OCI-LY1 (cell line): ENCODE data around the gene NMRK2.
"Not testable (repeated sequence)": the region's sequence is repeated elsewhere in the genome, so short reads cannot be mapped to it uniquely, and the experiment has no call there.

Experiments
- H2AFZ ChIP-seq: fragments of 200-600 bp; sonication (generic), shearing (Covaris generic); 2 replicates; pipeline ENCODE4 v1.6.0; 2014; ENCODE audit warnings: antibody characterized with exemption, mild to moderate bottlenecking, low read length
- H3F3A ChIP-seq: fragments of 200-600 bp; sonication (generic), shearing (Covaris generic); 2 replicates; pipeline ENCODE4 v1.6.0; 2014; ENCODE audit warnings: mild to moderate bottlenecking, antibody characterized with exemption, low read length, moderate library complexity; ENCODE audit not compliant: insufficient read depth
- H3K27ac ChIP-seq: fragments of 200-600 bp; sonication (generic); 2 replicates; pipeline ENCODE4 v1.5.1; 2014; ENCODE audit warnings: low read length, mixed run types, mild to moderate bottlenecking, low read depth; ENCODE audit not compliant: poor library complexity, severe bottlenecking
- H3K27me3 ChIP-seq: fragments of 200-600 bp; sonication (generic); 2 replicates; pipeline ENCODE4 v1.6.0; 2014; ENCODE audit warnings: antibody characterized with exemption, mild to moderate bottlenecking, low read length, moderate library complexity; ENCODE audit not compliant: insufficient read depth
- H3K36me3 ChIP-seq: fragments of 200-600 bp; sonication (generic); 2 replicates; pipeline ENCODE4 v1.6.1; 2014; ENCODE audit warnings: mild to moderate bottlenecking, antibody characterized with exemption, low read length, moderate library complexity, mixed read lengths; ENCODE audit not compliant: insufficient read depth
- H3K4me1 ChIP-seq: fragments of 200-600 bp; sonication (generic); 2 replicates; pipeline ENCODE4 v1.5.1; 2014; ENCODE audit warnings: mild to moderate bottlenecking, low read length, moderate library complexity; ENCODE audit not compliant: insufficient read depth, severe bottlenecking
- H3K4me2 ChIP-seq: fragments of 200-600 bp; sonication (generic), shearing (Covaris generic); 2 replicates; pipeline ENCODE4 v1.6.1; 2014; ENCODE audit warnings: low read length
- H3K4me3 ChIP-seq: fragments of 200-600 bp; sonication (generic); 2 replicates; pipeline ENCODE4 v1.5.1; 2014; ENCODE audit warnings: low read length, low read depth, mild to moderate bottlenecking, mixed read lengths; ENCODE audit not compliant: poor library complexity, severe bottlenecking
- H3K79me2 ChIP-seq: fragments of 200-600 bp; shearing (Covaris generic); 2 replicates; pipeline ENCODE4 v1.6.1; 2016; ENCODE audit warnings: mixed run types, low read length, mixed read lengths; ENCODE audit not compliant: insufficient read depth
- H3K9ac ChIP-seq: fragments of 200-600 bp; sonication (generic), shearing (Covaris generic); 2 replicates; pipeline ENCODE4 v1.6.1; 2014; ENCODE audit warnings: mild to moderate bottlenecking, low read length, mixed read lengths
- H3K9me2 ChIP-seq: fragments of 200-600 bp; sonication (generic), shearing (Covaris generic); 2 replicates; pipeline ENCODE4 v1.6.1; 2014; ENCODE audit warnings: low read depth, mild to moderate bottlenecking, low read length, mixed read lengths
- H3K9me3 ChIP-seq: fragments of 200-600 bp; shearing (Covaris generic); 2 replicates; pipeline ENCODE4 v1.6.1; 2014; ENCODE audit warnings: low read length, mixed read lengths
- H4K20me1 ChIP-seq: fragments of 200-600 bp; sonication (generic), shearing (Covaris generic); 2 replicates; pipeline ENCODE4 v1.6.0; 2016; ENCODE audit warnings: mild to moderate bottlenecking, low read length; ENCODE audit not compliant: insufficient read depth
- CTCF ChIP-seq: fragments of 200-600 bp; sonication (generic), shearing (Covaris generic); IDR thresholded peaks from 2 replicates; pipeline ENCODE4 v1.5.1; 2017; ENCODE audit warnings: mild to moderate bottlenecking, antibody characterized with exemption, low read length, moderate library complexity, mixed read lengths
- EZH2 ChIP-seq: fragments of 200-600 bp; sonication (generic), shearing (Covaris generic); IDR thresholded peaks from 2 replicates; pipeline ENCODE4 v1.8.0; 2017; ENCODE audit warnings: borderline replicate concordance, mixed run types, mild to moderate bottlenecking, antibody characterized with exemption, low read length, moderate library complexity, mixed read lengths

The NMRK2 gene

GRCh38 chr19:3944018-3944721, 11.3 kb downstream of the NMRK2 start:
- no peaks in the 10 kb centered on the region for H3K9me2 ChIP-seq
- H3K4me1 ChIP-seq = no peaks in the 10 kb centered on the region
- H3K27ac ChIP-seq = no peak overlapping the region
- peaks cover 5% of the 10 kb centered on the region; the same call in 1 of the 2 replicates for H3K27me3 ChIP-seq
- no peaks in the 10 kb centered on the region for H3K9me3 ChIP-seq
- H3K36me3 ChIP-seq = no peaks in the 10 kb centered on the region
- no peaks in the 10 kb centered on the region for H4K20me1 ChIP-seq
- H3F3A ChIP-seq = no peaks in the 10 kb centered on the region
- H3K4me3 ChIP-seq = no peak overlapping the region
- no peaks in the 10 kb centered on the region for H3K79me2 ChIP-seq
- TF ChIP-seq EZH2 = no peak
- TF ChIP-seq CTCF = no peak
- H3K4me2 ChIP-seq = no peak overlapping the region
- no peak overlapping the region for H3K9ac ChIP-seq
- no peak overlapping the region for H2AFZ ChIP-seq

GRCh38 chr19:3945838-3946237, 13.0 kb downstream of the NMRK2 start:
- Histone ChIP-seq H3K79me2 (no peaks in the 10 kb centered on the region), H4K20me1 (no peaks in the 10 kb centered on the region), H3K4me3 (no peak overlapping the region), H3K27ac (no peak overlapping the region), H3F3A (no peaks in the 10 kb centered on the region), H3K9ac (no peak overlapping the region), H3K4me2 (no peak overlapping the region), H3K36me3 (no peaks in the 10 kb centered on the region), H3K27me3 (peaks cover 5% of the 10 kb centered on the region; the same call in 1 of the 2 replicates), H2AFZ (no peak overlapping the region), H3K9me3 (no peaks in the 10 kb centered on the region), H3K4me1 (no peaks in the 10 kb centered on the region), H3K9me2 (no peaks in the 10 kb centered on the region)
- TF ChIP-seq EZH2 = no peak
- TF ChIP-seq CTCF = no peak

GRCh38 chr19:3947316-3947933, 14.6 kb downstream of the NMRK2 start:
- not testable (repeated sequence) for H3K4me3 ChIP-seq, H4K20me1 ChIP-seq, H3K9me2 ChIP-seq, H3K4me2 ChIP-seq, H3K9me3 ChIP-seq, H2AFZ ChIP-seq, H3K9ac ChIP-seq, H3K36me3 ChIP-seq, H3F3A ChIP-seq, H3K4me1 ChIP-seq, H3K79me2 ChIP-seq, H3K27me3 ChIP-seq, H3K27ac ChIP-seq

GRCh38 chr19:3949294-3949693, 16.4 kb downstream of the NMRK2 start:
- Histone ChIP-seq H3K4me3 (no peak overlapping the region), H3K9me2 (no peaks in the 10 kb centered on the region), H3K27me3 (peaks cover 5% of the 10 kb centered on the region; the same call in 1 of the 2 replicates), H4K20me1 (no peaks in the 10 kb centered on the region), H3K36me3 (no peaks in the 10 kb centered on the region), H3K4me1 (no peaks in the 10 kb centered on the region), H3K27ac (no peak overlapping the region), H3F3A (no peaks in the 10 kb centered on the region), H2AFZ (no peak overlapping the region), H3K9me3 (no peaks in the 10 kb centered on the region), H3K79me2 (no peaks in the 10 kb centered on the region), H3K9ac (no peak overlapping the region), H3K4me2 (no peak overlapping the region)
- TF ChIP-seq EZH2 (no peak), CTCF (no peak)
